Epithelial cell of proximal tubule (primary cell): ENCODE data around the gene IGSF23. TPM values are rescaled to one million over a fixed set of nuclear protein-coding genes. Genes with fewer than 3 reads are reported as not detected.

ENCODE experiments used
- DNase-seq: peaks from one replicate; pipeline ENCODE4 v3.0.0-alpha.2; 2011; ENCODE audit warnings: low read depth
- H3K4me3 ChIP-seq: 2 replicates; pipeline ENCODE4 v1.5.1; 2011; ENCODE audit warnings: low read depth, mild to moderate bottlenecking, low read length
- CTCF ChIP-seq: conservative IDR thresholded peaks from 2 replicates; pipeline ENCODE4 v1.5.1; 2012; ENCODE audit warnings: low read depth, mild to moderate bottlenecking, low read length
- total RNA-seq: library from RNA; depleted of rRNA; stranded (reverse); fragments of >200 nt; gene quantifications from 2 replicates; pipeline ENCODE4 v1.2.3, GENCODE V29; 2015

IGSF23 gene
- total RNA-seq, 1 donor from 2014 or later, result 0.12 TPM

GRCh38 chr19:44673510-44673909 is 60.1 kb downstream of the IGSF23 start:
- no peak for DNase-seq
- TF ChIP-seq CTCF, result no peak
- H3K4me3 ChIP-seq, result no peak overlapping the region

GRCh38 chr19:44675521-44675920 is 62.2 kb downstream of the IGSF23 start:
- no peak for DNase-seq
- H3K4me3 ChIP-seq, result no peak overlapping the region
- TF ChIP-seq CTCF, result no peak

- TF ChIP-seq CTCF, result no peak
- DNase-seq, result no peak
- no peak overlapping the region for H3K4me3 ChIP-seq
Observed at GRCh38 chr19:44677019-44677811, 63.9 kb downstream of the IGSF23 start.

GRCh38 chr19:44680536-44680935 is 67.2 kb downstream of the IGSF23 start:
- no peak overlapping the region for H3K4me3 ChIP-seq
- DNase-seq, result no peak
- TF ChIP-seq CTCF, result no peak

- no peak for DNase-seq
- TF ChIP-seq CTCF, result no peak
- no peak overlapping the region for H3K4me3 ChIP-seq
Observed at GRCh38 chr19:44681992-44682790, 68.8 kb downstream of the IGSF23 start.

GRCh38 chr19:44682807-44683206 is 69.4 kb downstream of the IGSF23 start:
- no peak for DNase-seq
- no peak overlapping the region for H3K4me3 ChIP-seq
- TF ChIP-seq CTCF, result no peak
